Measurements from ENCODE around the gene TECPR1.
A peak's percentile ranks its signal among the peaks of the same experiment; 100 is the strongest.
"Not testable (repeated sequence)": the region's sequence is repeated elsewhere in the genome, so short reads cannot be mapped to it uniquely, and the experiment has no call there.

The TECPR1 gene

GRCh38 chr7:98221611-98222532 lies 30.2 kb downstream of the TECPR1 start:
- no peak for DNase-seq
- in situ Hi-C loops (cut with HindIII; ENCODE audit: low pct_ligation_motif_present, low pct_unique_long_range_greater_than_20kb, low sequenced_read_pairs), result no loop called here

GRCh38 chr7:98219382-98219781 lies 32.6 kb downstream of the TECPR1 start:
- DNase-seq; in situ Hi-C loops (cut with HindIII; ENCODE audit: low pct_ligation_motif_present, low pct_unique_long_range_greater_than_20kb, low sequenced_read_pairs): not testable (repeated sequence)

GRCh38 chr7:98217623-98218582 lies 34.1 kb downstream of the TECPR1 start:
- no peak for DNase-seq
- in situ Hi-C loops (cut with HindIII; ENCODE audit: low pct_ligation_motif_present, low pct_unique_long_range_greater_than_20kb, low sequenced_read_pairs), result no loop called here

- in situ Hi-C loops (cut with HindIII; ENCODE audit: low pct_ligation_motif_present, low pct_unique_long_range_greater_than_20kb, low sequenced_read_pairs), result no loop called here
These were observed 35.0 kb downstream of the TECPR1 start for GRCh38 chr7:98216941-98217622.

GRCh38 chr7:98215561-98216495 lies 36.2 kb downstream of the TECPR1 start:
- in situ Hi-C loops (cut with HindIII; ENCODE audit: low pct_ligation_motif_present, low pct_unique_long_range_greater_than_20kb, low sequenced_read_pairs), result no loop called here
- no peak for DNase-seq

More at GRCh38 chr7:98216941-98217622, 35.0 kb downstream of the TECPR1 start:
- no peak for DNase-seq

- in situ Hi-C loops (cut with HindIII; ENCODE audit: low pct_ligation_motif_present, low pct_unique_long_range_greater_than_20kb, low sequenced_read_pairs), result no loop called here
These were observed 37.2 kb downstream of the TECPR1 start for GRCh38 chr7:98214811-98215321.

GRCh38 chr7:98213888-98214810 lies 37.9 kb downstream of the TECPR1 start:
- in situ Hi-C loops (cut with HindIII; ENCODE audit: low pct_ligation_motif_present, low pct_unique_long_range_greater_than_20kb, low sequenced_read_pairs), result no loop called here
- DNase-seq, result no peak

More at GRCh38 chr7:98214811-98215321, 37.2 kb downstream of the TECPR1 start:
- no peak for DNase-seq

GRCh38 chr7:98213296-98213887 lies 38.6 kb downstream of the TECPR1 start:
- in situ Hi-C loops (cut with HindIII; ENCODE audit: low pct_ligation_motif_present, low pct_unique_long_range_greater_than_20kb, low sequenced_read_pairs), result no loop called here
- no peak for DNase-seq

GRCh38 chr7:98212532-98213041 lies 39.4 kb downstream of the TECPR1 start:
- in situ Hi-C loops (cut with HindIII; ENCODE audit: low pct_ligation_motif_present, low pct_unique_long_range_greater_than_20kb, low sequenced_read_pairs), result no loop called here
- DNase-seq, result no peak

GRCh38 chr7:98211676-98212531 lies 40.1 kb downstream of the TECPR1 start:
- DNase-seq, result no peak
- in situ Hi-C loops (cut with HindIII; ENCODE audit: low pct_ligation_motif_present, low pct_unique_long_range_greater_than_20kb, low sequenced_read_pairs), result no loop called here

- peak; percentile 46 for DNase-seq
- in situ Hi-C loops (cut with HindIII; ENCODE audit: low pct_ligation_motif_present, low pct_unique_long_range_greater_than_20kb, low sequenced_read_pairs), result no loop called here
These were observed 40.8 kb downstream of the TECPR1 start, which contains the start of gene BHLHA15 for GRCh38 chr7:98211221-98211675. Gene BHLHA15 (plus strand): TSS chr7:98211439. CDS start chr7:98212310, 871 bp downstream.

- in situ Hi-C loops (cut with HindIII; ENCODE audit: low pct_ligation_motif_present, low pct_unique_long_range_greater_than_20kb, low sequenced_read_pairs), result no loop called here
- peak; percentile 15 for DNase-seq
These were observed 41.4 kb downstream of the TECPR1 start for GRCh38 chr7:98210513-98211220.

- in situ Hi-C loops (cut with HindIII; ENCODE audit: low pct_ligation_motif_present, low pct_unique_long_range_greater_than_20kb, low sequenced_read_pairs), result no loop called here
These were observed 42.7 kb downstream of the TECPR1 start for GRCh38 chr7:98209166-98209920.

More at GRCh38 chr7:98209166-98209920, 42.7 kb downstream of the TECPR1 start:
- DNase-seq, result no peak
